Left lobe of liver (tissue), 2 donors: ENCODE results near the gene ING2. TPM values are rescaled to one million over a fixed set of nuclear protein-coding genes. Genes with fewer than 3 reads are reported as not detected.

Source experiments
- ATAC-seq: fragments of 200-7000 bp; cut with Tn5 transposase; one replicate; pipeline ENCODE4 v1.9.1; 2020; ENCODE audit warnings: mild to moderate bottlenecking, moderate library complexity
- DNase-seq: peaks from one replicate; pipeline ENCODE4 v3.0.0-alpha.2; 2020; ENCODE audit warnings: low spot score
- total RNA-seq: library from RNA; stranded (reverse); gene quantifications from one replicate; pipeline ENCODE4 v1.2.1, GENCODE V29; 2021
- donor health status: DM: no; HTN: no; CAD: no; lungs with moderate emphysema.
- donor health status: DM: no; HTN: yes; CAD: no.

Gene ING2
- total RNA-seq, 1 donor from 2014 or later: 5.0 TPM

DNA sequence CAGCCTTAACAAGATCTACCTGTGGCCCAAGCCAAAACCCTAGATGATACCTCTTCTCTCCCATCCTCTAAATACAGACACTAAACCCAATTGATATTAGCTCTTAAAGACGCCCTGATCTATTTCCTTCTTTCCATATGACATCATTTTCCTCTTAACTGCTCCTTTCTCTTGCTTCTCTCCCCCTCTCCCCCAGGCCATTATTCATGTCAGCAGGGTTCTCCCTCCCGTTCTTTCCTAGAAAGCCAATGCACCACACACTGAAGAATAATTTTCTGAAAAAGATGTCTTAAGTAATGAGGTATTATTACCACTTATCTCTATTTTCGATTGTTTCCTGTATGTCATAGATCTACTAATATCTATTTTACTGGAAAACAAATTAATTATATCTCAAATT, 9.7 kb upstream of the ING2 start:
- ATAC-seq: no peak

DNA sequence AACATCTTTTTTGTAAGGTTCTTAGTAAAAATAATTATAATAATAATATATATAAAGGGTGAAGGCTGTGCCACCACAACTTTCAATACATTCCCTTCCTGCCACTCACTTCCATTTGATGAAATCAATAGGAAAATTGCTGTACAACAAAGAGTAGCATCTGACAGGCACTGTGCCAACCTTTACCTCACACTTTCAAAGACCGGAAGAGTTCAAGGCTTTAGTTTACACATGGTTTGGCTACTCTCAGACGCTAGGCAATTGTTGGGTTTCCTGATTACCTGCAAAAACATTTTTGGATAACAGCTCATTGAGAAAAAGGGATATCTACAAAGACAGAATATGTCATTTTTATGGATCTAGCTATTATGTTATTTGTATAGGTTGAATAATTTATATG, 5.5 kb upstream of the ING2 start:
- ATAC-seq (no peak), DNase-seq (no peak)

More for the DNA sequence above, 9.7 kb upstream of the ING2 start:
- DNase-seq: no peak

DNA sequence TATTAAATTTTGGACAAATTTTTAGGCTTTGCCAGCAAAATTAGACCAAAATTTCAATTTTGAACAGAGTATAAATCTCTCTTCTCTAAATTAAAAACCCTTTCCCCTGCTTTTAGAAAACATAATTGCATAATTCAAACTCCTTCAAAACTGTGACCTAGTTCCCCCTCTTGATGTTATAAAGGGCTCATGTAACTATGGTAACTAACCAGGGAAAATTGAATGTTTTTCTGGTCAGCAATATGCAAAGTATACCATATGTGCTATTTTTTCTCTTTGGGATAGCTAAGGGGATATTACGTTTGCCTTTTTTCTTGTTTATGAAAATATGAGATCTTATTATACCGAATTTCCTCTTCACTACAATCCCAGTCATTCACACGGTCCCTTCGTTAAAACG, 5.1 kb upstream of the ING2 start:
- ATAC-seq: no peak
- no peak for DNase-seq

DNA sequence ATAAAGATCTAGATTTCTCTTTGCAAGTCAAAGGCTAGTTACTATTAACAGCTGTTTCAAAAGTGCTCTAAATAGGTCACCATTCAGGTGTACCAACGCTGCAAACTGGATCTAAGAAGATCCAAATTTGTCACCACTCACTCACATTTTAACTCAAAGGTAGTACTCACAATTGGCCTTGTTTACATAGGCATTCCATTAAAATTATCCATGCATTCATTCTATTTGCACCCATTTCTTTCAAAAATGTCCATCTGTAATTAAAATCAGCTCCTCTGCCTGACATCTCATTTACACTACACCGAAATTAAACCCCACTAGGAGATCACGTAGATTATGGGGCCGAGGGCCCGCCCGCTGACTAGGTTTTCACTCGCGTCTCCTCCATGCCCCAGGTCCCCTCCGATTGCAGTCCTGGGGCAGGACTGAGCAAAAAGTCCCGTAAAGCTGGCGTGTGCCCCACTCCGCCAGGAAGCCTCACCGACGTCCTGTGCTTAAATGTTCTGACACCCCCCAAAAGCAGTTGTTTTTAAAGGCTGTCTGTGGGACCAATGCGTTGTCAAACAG, 1.3 kb upstream of the ING2 start:
- ATAC-seq (no peak), DNase-seq (no peak)

DNA sequence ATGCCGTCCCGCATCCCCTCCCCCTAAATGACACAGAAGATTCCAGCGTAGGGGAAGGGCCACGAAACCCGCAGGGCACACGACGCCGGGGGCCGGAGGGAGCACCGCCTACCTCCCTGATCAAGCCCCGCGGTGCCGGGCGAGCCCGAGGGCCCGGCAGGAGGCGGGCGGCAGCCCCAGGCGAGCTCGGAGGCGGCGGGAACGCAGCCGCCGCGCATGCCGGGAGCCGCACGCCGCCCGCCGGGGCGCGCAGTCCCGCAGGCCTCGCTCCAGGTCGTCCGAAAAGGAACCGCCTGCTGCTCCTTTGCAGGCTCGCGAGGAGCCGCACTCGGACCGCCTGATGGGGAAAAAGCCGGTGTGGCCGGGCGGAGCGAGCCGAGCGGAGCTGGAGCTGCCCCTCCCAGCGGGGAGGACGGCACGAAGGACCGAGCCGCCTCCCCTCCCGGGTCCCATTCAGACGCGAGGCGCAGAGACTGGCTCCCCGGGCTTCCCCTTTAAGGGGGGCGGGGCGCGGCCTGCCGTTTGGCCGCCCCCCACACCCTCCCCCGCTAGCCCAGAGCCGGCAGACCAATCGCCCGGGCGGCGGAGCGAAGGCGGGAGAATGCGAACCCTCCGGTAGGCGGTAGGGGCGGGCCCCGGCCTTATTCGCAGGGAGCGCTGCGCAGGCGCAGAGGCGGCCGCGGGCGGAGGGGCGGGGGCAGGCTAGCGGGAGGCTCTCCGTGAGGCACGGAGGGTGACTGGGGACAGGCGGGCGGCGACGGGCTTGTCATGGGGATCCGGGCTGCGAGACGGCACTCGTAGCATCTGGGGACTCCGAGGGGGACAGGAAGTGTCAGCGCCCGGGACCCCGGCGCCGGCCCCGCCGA, 561 bp upstream of the ING2 start:
- peak; percentile 83 for ATAC-seq
- peak; percentile 99 for DNase-seq

DNA sequence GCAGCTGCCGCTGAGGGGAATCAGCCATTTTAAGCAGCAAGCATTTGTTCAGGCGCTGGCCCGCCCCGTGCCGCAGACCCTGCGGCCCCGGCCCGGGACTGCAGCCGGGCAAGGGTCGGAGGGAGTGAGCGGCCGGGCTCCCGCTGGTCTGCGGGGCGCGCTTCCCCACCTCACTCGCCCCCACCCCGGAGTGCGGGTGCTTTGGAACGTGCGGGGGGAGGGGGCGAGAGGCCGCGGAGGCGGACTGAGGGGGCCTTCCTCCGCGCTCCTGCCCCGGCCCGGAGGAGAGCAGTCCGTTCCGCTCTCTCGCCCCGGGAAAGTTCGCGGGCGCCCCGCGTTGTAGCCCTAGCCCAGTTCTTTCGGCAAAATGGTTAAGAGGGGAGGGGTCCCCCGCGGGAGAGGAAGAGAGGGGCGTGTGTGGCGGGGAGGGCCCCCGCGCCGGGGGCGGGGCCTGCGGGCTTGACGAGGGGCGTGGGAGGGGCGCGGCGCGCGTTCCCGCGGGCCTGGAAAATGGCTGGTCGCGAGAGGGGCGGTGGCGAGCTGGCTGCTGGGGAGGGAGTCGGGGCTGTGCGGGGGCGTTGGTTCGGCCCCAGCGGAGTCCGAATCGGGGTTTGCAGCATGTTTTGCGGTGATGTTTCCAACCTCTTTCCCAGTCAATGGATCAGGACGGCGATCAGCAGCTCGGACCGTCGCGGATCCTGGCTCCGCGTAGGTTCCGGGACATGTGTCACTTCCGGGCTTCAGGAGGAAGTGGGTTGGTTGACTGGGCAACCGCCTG, 942 bp downstream of the ING2 start:
- peak; percentile 86 for DNase-seq
- peak; percentile 58 for ATAC-seq

DNA sequence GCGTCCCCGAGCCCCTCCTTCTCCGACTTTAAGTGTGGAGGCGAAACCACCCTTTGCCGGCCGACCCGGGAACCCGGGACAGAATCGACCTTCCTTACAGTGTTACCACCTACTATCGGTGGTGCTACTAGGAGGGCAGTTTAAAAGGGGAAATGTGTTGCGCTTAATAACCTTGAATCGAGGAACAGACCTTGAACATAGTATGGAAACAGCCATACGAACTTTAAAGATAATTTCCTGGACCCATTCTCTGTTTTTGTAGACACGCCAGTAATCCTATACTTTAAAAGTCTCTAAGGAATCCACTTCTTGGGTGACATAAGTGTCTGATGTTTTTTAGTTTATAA, 1.5 kb downstream of the ING2 start:
- DNase-seq: no peak
- ATAC-seq: no peak

DNA sequence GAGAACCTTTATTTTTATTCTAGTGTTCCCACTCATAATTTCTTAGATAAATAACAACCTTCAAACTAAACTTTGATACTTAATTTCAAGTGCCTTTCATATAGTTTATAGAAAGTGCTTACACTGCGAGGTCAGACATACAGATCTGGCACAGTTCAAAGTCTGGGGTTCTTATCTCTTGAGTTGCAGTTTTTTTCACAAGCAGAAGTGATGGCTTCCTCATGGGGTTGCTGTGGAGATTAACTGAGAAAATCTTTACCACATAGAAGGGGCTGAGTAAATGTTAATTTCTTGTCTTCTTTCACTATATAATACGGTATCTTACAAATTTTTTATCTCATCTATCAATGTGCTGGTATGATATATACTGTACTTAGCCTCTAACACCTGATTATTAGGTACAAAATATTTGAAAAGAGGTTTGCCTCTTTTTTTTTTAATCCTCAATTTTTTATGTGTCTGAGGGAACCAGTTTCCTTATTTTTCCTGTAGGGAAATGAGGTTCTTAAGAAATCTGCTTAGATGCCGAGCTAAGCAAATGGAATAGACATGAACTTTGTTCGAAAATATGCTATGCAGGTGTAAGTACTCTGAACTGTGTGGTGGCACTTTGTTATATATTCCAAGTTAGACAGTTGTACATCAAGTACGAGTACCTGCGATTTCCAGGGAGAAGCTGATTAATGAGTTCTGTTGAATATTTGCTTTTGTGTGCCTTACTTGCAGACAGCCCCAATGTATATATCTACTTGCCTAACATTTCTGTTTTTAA, 3.3 kb downstream of the ING2 start:
- ATAC-seq: no peak

DNA sequence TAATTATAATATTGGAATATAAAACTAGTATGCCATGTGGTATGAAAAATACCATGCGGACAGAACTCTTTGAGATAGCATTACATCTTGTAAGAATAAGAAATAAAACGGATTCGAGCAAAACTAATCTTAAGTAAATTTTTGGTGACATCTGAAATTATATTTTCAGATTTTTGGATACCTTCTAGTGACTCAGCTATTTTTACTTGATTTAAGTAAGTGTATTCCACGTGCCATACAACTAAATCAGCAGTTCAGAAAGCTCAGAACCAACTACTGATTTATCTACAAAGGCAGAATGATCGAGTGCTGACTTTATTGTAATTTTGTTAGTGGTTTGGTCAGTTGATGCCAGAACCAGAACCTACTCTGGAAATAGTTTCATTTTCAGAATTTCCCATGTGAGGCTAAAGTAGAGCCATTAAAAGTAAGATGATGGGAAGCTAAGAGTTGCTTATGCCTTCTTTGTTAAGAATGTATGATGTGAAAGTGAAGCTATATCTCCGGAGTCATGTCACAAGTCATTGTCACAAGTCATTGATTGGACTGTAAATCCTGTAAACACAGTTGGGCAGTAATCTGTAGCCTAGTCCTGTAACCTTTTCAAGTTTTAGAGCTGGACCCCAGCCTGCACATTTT, 4.0 kb downstream of the ING2 start:
- ATAC-seq (no peak), DNase-seq (no peak)

More for the DNA sequence above, 3.3 kb downstream of the ING2 start:
- no peak for DNase-seq

DNA sequence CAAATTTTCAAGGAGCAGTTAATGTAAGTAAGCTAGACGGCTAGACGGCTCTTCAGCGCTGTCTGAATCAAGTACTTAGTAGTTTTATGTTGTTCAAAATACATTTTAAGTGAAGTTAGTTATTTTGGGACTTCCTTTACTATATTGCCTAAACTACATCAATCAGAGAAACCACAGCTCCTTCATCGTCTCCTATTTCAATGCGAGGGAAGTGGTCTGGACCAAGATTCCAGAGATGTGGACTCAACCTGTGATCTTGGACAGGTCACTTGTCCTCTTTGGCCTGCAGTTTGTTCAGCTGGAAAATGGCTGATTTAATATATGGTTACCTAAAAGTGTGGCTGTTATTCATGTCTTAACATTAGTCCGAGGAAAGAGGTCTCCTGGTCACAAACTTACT, 10.6 kb downstream of the ING2 start:
- no peak for ATAC-seq
- DNase-seq: no peak

DNA sequence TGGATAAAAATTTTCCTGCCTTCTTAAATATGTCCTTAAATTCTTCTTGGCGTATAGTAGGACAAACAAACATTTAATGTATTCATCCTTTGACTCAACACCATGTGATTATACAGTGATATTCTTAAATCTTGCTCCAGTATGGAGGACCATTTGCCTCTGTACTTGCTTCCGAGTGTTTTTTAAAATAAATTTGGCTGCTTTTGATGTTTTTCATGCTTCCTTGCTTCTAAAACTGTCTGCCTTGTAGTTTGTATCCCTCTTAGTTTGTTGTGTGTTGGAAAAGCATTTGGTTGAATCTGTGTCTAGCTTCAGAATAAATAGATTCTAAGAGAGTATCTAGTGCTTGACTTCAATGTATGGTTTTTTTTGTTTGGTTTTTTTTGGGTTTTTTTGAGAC, 12.3 kb downstream of the ING2 start:
- ATAC-seq (no peak), DNase-seq (no peak)

DNA sequence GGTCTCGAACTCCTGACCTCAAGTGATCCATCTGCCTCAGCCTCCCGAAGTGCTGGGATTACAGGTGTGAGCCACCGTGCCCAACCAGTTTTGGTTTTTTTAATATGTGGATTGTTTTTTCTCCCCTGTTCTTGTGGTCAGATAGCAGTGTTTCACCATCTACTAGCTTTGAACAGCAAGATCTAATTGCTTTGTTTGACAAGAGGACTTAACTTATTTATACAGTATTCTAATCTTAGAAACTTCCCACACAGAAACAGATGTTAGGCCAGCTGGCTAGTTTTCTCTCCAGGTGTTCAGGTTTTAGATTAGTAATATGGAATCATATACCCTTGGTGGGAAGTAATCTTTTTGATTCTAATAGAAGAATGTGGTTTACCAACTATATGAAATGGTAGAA, 12.9 kb downstream of the ING2 start:
- no peak for DNase-seq

DNA sequence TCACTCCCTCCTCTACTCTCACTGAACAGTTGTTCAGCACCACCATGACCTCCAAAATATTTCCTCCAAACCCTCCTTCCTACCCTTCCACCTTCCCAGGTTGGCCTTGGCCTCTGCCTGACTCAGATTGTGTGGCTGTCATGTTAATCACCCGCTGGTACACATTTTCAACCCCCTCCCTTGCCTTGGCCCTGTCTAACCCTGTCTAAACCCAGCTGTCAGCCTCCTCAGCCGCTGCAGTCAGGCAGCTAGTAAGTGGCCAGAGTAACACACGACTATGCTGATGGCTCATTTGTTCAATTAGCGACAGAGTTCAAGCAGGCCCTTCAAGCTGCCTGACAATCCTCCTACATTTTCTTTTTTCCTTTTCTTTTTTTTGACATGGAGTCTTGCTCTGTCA, 18.0 kb downstream of the ING2 start:
- DNase-seq (no peak), ATAC-seq (no peak)

More for the DNA sequence above, 12.9 kb downstream of the ING2 start:
- ATAC-seq: no peak

DNA sequence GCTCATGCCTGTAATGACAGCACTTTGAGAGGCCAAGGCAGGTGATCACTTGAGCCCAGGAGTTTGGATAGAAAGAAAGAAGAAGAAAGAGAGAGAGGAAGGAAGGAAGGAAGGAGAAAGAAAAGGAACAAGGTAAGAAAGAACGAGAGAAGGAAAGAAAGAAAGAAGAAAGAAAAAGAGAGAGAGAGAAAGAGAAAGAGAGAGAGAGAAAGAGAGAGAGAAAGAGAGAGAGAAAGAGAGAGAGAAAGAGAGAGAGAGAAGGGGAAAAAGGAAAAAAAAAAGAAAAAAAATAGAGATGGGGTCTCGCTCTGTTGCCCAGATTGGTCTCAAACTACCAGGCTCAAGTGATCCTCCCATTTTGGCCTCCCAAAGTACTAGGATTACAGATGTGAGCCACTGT, 22.5 kb downstream of the ING2 start:
- no peak for DNase-seq
- ATAC-seq: no peak

DNA sequence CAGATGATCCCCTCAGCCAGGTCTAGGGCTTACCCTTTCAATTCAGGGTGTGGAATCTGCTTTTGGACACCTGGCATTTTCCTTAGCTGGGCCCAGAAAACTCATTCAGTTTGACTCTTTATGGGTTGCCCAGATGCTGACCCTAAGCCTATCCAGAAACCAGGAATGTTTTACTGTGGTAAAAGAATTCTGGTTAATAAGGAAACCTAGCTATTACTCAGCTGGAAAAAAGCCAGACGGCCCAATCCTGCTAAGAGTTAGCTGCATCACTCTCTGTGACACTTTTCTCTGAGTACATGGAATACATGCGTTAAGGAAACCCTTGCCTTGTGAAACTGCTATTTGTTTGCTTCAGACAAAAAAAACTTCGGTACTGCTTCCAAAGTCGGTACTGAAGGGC, 28.0 kb downstream of the ING2 start:
- DNase-seq (no peak), ATAC-seq (no peak)

DNA sequence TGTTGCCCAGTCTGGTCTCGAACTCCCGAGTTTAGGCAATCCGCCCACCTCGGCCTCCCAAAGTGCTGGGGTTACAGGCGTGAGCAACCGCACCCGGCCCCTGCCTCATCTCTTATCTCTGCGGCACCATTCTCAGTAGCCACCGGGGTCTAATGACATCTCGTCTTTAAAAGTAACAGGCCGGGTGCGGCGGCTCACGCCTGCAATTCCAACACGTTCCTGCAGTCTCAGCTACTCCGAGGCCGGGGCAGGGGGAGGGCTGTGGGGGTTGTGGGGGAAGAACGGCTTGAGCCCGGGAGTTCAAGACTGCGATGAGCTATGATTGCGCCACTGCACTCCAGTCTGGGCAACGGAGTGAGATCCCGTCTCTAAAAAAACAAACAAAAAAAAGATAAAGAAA, 28.8 kb downstream of the ING2 start:
- DNase-seq (no peak), ATAC-seq (no peak)

DNA sequence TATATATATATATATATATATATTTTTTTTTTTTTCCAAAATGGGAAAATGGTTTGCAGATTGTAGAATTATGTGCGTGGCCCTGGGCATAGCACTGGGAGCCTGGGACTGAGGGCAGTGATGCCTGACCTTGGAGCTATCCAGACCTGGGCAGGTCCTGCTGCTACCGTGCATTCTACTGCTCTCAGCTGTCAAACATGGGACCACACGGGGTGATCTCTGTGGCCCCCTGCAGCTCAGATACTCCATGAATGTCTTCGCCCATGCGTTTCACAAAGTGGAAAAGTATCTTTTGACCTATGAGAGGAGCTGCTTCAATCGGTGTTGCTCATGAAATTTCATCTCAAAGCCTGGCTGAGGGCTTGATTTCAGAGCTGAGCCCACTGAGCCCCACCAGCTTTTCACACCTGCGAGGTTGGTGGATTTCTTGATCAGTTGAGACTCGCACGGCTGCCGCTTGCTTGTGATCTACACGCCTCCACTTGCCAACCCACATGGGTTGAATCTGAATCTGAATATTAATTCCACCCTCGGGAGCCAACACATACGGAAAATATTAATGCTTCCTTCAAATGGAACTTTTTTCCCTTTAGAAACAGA, 35.7 kb downstream of the ING2 start:
- no peak for DNase-seq
- no peak for ATAC-seq

DNA sequence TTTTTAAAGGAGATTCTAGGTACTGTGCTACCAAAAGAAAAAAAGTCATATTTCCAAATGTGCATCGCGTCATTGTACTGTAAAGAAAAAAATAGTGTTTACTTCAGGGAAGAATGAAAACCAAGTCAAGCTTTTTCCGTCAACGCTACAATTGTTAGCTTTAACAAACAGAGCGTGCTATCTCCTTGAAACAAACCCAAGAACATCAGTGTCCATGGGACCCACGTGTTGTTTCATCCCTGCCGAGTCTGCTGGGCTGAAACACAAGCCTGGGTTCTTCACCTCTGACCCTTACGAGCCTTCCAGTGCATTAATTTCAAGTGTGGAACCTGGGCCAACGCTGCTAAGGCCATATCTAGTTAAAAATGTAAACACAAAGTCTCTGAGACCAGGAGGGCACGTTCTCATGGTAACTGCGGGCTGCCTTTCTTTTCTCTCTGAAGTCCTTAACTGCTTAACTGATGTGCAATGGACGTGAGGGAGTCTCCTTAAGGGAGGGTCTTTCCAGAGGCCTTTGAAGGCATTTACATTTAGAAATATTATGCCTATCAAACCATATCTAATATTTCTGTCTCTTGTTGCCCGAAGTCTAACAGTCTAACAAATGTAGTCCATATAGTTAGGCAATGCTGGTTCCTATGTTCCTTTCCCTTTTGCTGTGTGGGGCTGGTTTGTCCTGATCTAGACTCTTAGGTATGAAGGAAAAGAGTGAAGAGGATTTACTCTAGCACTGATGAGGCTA, 36.3 kb downstream of the ING2 start:
- peak; percentile 24 for ATAC-seq
- no peak for DNase-seq

DNA sequence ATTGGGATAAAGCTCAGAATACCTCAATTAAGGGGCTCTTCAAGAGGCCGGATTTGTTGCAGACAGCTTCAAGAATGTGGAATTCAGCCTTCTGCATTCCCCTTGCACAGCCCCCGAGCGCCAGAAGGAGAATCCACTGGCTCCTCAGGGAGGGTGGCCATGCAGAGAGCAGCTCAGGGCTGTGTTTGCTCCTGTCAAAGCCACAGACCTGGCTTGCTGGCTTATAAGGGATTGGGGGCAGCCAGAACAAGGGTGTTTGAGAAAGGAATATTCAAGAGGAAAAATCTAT, 36.8 kb downstream of the ING2 start:
- no peak for ATAC-seq
- DNase-seq: no peak

DNA sequence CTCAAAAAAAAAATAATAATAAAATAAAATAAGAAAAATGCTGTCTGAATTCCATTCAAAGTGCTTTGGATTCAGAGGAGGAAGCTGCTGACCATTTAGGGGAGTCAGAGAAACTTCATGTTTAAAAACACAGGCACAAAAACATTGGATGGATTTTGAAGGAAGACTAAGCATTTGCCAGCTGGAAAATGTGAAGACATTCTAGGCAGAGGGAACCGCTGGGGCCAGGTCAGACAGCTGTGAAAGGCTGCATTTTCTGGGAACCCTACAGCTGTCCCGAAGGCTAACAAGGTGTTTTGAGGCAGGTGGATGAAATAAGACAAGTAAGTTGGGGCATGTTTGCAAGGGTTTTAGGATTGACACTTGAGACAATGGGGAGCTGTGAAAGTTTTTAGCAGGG, 38.6 kb downstream of the ING2 start:
- ATAC-seq: no peak

More for the DNA sequence above, 38.6 kb downstream of the ING2 start:
- no peak for DNase-seq
